GM23338 (cell line): ENCODE data around the gene NGB. TPM values are rescaled to one million over a fixed set of nuclear protein-coding genes. Genes with fewer than 3 reads are reported as not detected.

ENCODE experiments used
- ATAC-seq: fragments of 200-7000 bp; cut with Tn5 transposase; 3 replicates; pipeline ENCODE4 v1.9.1; 2020
- DNase-seq: peaks from one replicate; pipeline ENCODE4 v3.0.0-alpha.2; 2015; ENCODE audit warnings: low spot score
- H2AFZ ChIP-seq: fragments of 200-600 bp; sonication (generic); 2 replicates; pipeline ENCODE4 v1.8.0; 2016; ENCODE audit warnings: antibody characterized with exemption, mild to moderate bottlenecking, moderate library complexity
- H3F3A ChIP-seq: fragments of 200-600 bp; sonication (generic); replicated peaks from 2 replicates; pipeline ENCODE4 v1.8.0; 2017; ENCODE audit warnings: antibody characterized with exemption, mixed run types, low read depth
- H3K27ac ChIP-seq: fragments of 200-600 bp; sonication (generic); 2 replicates; pipeline ENCODE4 v1.6.1; 2016; ENCODE audit warnings: low read depth
- H3K27me3 ChIP-seq: fragments of 200-600 bp; sonication (generic); 2 replicates; pipeline ENCODE4 v1.8.0; 2016; ENCODE audit warnings: mild to moderate bottlenecking, mixed run types, moderate library complexity; ENCODE audit not compliant: insufficient read depth
- H3K36me3 ChIP-seq: fragments of 200-600 bp; sonication (generic); 2 replicates; pipeline ENCODE4 v1.8.0; 2016; ENCODE audit warnings: mild to moderate bottlenecking; ENCODE audit not compliant: insufficient read depth
- H3K4me1 ChIP-seq: fragments of 200-600 bp; sonication (generic); 2 replicates; pipeline ENCODE4 v1.8.0; 2016; ENCODE audit warnings: mild to moderate bottlenecking, moderate library complexity; ENCODE audit not compliant: insufficient read depth
- H3K4me2 ChIP-seq: fragments of 200-600 bp; sonication (generic); 2 replicates; pipeline ENCODE4 v1.7.1; 2017; ENCODE audit warnings: mixed run types
- H3K4me3 ChIP-seq: fragments of 200-600 bp; sonication (generic); 2 replicates; pipeline ENCODE4 v1.6.1; 2016; ENCODE audit warnings: mixed run types
- H3K79me2 ChIP-seq: fragments of 200-600 bp; sonication (generic); replicated peaks from 2 replicates; pipeline ENCODE4 v1.8.0; 2017; ENCODE audit warnings: mild to moderate bottlenecking; ENCODE audit not compliant: insufficient read depth
- H3K9me2 ChIP-seq: fragments of 200-600 bp; sonication (generic); 2 replicates; pipeline ENCODE4 v1.8.0; 2017; ENCODE audit not compliant: insufficient read depth
- H4K20me1 ChIP-seq: fragments of 200-600 bp; sonication (generic); replicated peaks from 2 replicates; pipeline ENCODE4 v1.8.0; 2017; ENCODE audit warnings: mild to moderate bottlenecking; ENCODE audit not compliant: insufficient read depth
- H3K27ac Mint-ChIP-seq: 2 replicates; pipeline ENCODE4 v1.8.0; 2020; ENCODE audit warnings: inconsistent platforms, mild to moderate bottlenecking, moderate library complexity, mixed read lengths
- H3K27me3 Mint-ChIP-seq: 3 replicates; pipeline ENCODE4 v1.8.0; 2022; ENCODE audit warnings: low read depth, mild to moderate bottlenecking, moderate library complexity, mixed read lengths, inconsistent platforms; ENCODE audit not compliant: insufficient read depth, poor library complexity
- H3K36me3 Mint-ChIP-seq: 3 replicates; pipeline ENCODE4 v1.8.0; 2021; ENCODE audit warnings: low read depth, mild to moderate bottlenecking, inconsistent platforms, moderate library complexity, mixed read lengths
- H3K4me1 Mint-ChIP-seq: 3 replicates; pipeline ENCODE4 v1.8.0; 2020; ENCODE audit warnings: mild to moderate bottlenecking, inconsistent platforms, mixed read lengths
- H3K4me3 Mint-ChIP-seq: 3 replicates; pipeline ENCODE4 v1.8.0; 2021; ENCODE audit warnings: moderate library complexity, mild to moderate bottlenecking, inconsistent platforms, mixed read lengths
- H3K9me3 Mint-ChIP-seq: 3 replicates; pipeline ENCODE4 v1.8.0; 2020; ENCODE audit warnings: moderate library complexity, mild to moderate bottlenecking, inconsistent platforms, mixed read lengths
- CTCF ChIP-seq, 2 experiments: fragments of 200-600 bp in 1 of 2; sonication (generic) in 1 of 2; conservative IDR thresholded peaks; 2 replicates each; pipeline versions ENCODE4 v1.5.1 to v1.6.1; 2016 to 2017; ENCODE audit warnings: antibody characterized with exemption in 2 of 2, low read depth in 2 of 2, mild to moderate bottlenecking in 2 of 2, moderate library complexity in 1 of 2
- ETS1 ChIP-seq: IDR thresholded peaks from 2 replicates; pipeline ENCODE4 v1.6.1; 2016; ENCODE audit warnings: antibody characterized with exemption
- JUNB ChIP-seq: IDR thresholded peaks from one replicate; pipeline ENCODE4 v1.6.1; 2016; ENCODE audit warnings: antibody characterized with exemption; ENCODE audit not compliant: unreplicated experiment
- NANOG ChIP-seq: IDR thresholded peaks from 2 replicates; pipeline ENCODE4 v1.6.1; 2016; ENCODE audit warnings: antibody characterized with exemption, borderline replicate concordance
- REST ChIP-seq: IDR thresholded peaks from one replicate; pipeline ENCODE4 v1.6.1; 2018; ENCODE audit warnings: antibody characterized with exemption; ENCODE audit not compliant: unreplicated experiment
- STAT1 ChIP-seq: IDR thresholded peaks from one replicate; pipeline ENCODE4 v1.6.1; 2016; ENCODE audit warnings: antibody characterized with exemption; ENCODE audit not compliant: unreplicated experiment
- ZNF331 ChIP-seq: fragments of 250-450 bp; sonication (Bioruptor Pico); IDR thresholded peaks from 2 replicates; pipeline ENCODE4 v1.5.0; 2020; ENCODE audit warnings: low read depth, mild to moderate bottlenecking, moderate library complexity
- ZNF462 ChIP-seq: fragments of 250-450 bp; sonication (Bioruptor Pico); IDR thresholded peaks from 2 replicates; pipeline ENCODE4 v1.5.0; 2020; ENCODE audit warnings: mild to moderate bottlenecking, moderate library complexity
- polyA plus RNA-seq: library from polyadenylated mRNA; unstranded; fragments of >200 nt; fragmentation: Nextera tagmentation; extraction: Ambion mirVana; gene quantifications from 2 replicates; pipeline ENCODE4 v1.2.1, GENCODE V29; 2016
- total RNA-seq: library from RNA; depleted of rRNA; stranded (reverse); fragments of >200 nt; shearing (Covaris generic); gene quantifications from 2 replicates; pipeline ENCODE4 v1.2.3, GENCODE V29; 2014

The NGB gene
- total and polyA plus RNA-seq, 2 experiments from 2014 or later = 0.21 to 1.0 TPM

GRCh38 chr14:77267937-77268699 lies 2.9 kb downstream of the NGB start:
- DNase-seq = no peak
- Histone ChIP-seq H3K36me3 (no peaks in the 10 kb centered on the region), H3K27ac (no peak overlapping the region), H4K20me1 (no peaks in the 10 kb centered on the region), H3K9me2 (no peaks in the 10 kb centered on the region), H3K4me2 (no peak overlapping the region), H3K27me3 (peaks cover 52% of the 10 kb centered on the region), H3F3A (peaks cover 4% of the 10 kb centered on the region; the same call in 1 of the 2 replicates), H3K4me3 (no peak overlapping the region), H3K4me1 (no peaks in the 10 kb centered on the region; the same call in 1 of the 2 replicates), H2AFZ (no peak overlapping the region), H3K79me2 (no peaks in the 10 kb centered on the region)
- Mint-ChIP-seq H3K36me3 (no peaks in the 10 kb centered on the region), H3K27me3 (peaks cover 41% of the 10 kb centered on the region), H3K4me1 (peaks cover 6% of the 10 kb centered on the region), H3K27ac (no peak overlapping the region), H3K9me3 (peaks cover 2% of the 10 kb centered on the region; the same call in 2 of the 3 replicates), H3K4me3 (no peak overlapping the region)
- TF ChIP-seq NANOG (no peak), ZNF331 (CRISPR knock-in tag) (peak; percentile 80)
- no peak for ATAC-seq

GRCh38 chr14:77266336-77266735 lies 4.7 kb downstream of the NGB start:
- no peaks in the 10 kb centered on the region for H3K9me2 ChIP-seq
- no peaks in the 10 kb centered on the region; the same call in 1 of the 2 replicates for H3K4me1 ChIP-seq
- ATAC-seq (no peak), DNase-seq (no peak)
- peaks cover 27% of the 10 kb centered on the region for H3K27me3 Mint-ChIP-seq
- peaks cover 6% of the 10 kb centered on the region for H3K4me1 Mint-ChIP-seq
- H2AFZ ChIP-seq = no peak overlapping the region
- peaks cover 35% of the 10 kb centered on the region for H3K27me3 ChIP-seq
- H3K4me3 Mint-ChIP-seq = no peak overlapping the region
- H3K36me3 Mint-ChIP-seq = no peaks in the 10 kb centered on the region
- H3K27ac Mint-ChIP-seq = no peak overlapping the region
- no peaks in the 10 kb centered on the region for H4K20me1 ChIP-seq
- H3K79me2 ChIP-seq = no peaks in the 10 kb centered on the region
- no peak overlapping the region for H3K4me3 ChIP-seq
- H3K36me3 ChIP-seq = no peaks in the 10 kb centered on the region
- H3K27ac ChIP-seq = no peak overlapping the region
- no peak overlapping the region for H3K4me2 ChIP-seq
- peaks cover 4% of the 10 kb centered on the region; the same call in 1 of the 2 replicates for H3F3A ChIP-seq
- H3K9me3 Mint-ChIP-seq = peaks cover 2% of the 10 kb centered on the region; the same call in 2 of the 3 replicates
- TF ChIP-seq REST = no peak
- no peak for TF ChIP-seq STAT1
- no peak for TF ChIP-seq ZNF462 (CRISPR knock-in tag)
- TF ChIP-seq ETS1 = no peak
- TF ChIP-seq CTCF (conservative IDR thresholded peaks at IDR 0.05; ENCODE audit: low read depth in 2 of 2) = no peak
- TF ChIP-seq JUNB = no peak
- TF ChIP-seq ZNF331 (CRISPR knock-in tag) = no peak
